ENCODE results near the gene DLX4.

DNA sequence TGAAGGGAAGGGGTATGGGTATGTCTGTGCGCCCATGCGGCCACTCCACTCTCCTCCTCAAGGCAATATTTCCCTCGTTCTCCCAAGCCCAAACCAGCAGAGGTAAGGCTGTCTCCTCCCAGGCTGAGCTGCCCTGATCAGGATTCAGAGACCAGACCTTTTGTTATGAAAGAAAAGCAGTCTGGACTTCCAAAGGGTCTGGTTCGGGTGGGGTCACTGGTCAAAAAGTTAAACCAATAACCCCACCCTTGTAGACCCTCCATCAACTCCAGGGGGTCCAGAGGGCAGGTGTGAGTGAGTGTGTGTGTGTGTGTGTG lies 5.7 kb upstream of the DLX4 start:
- TF ChIP-seq, protein P1, sequence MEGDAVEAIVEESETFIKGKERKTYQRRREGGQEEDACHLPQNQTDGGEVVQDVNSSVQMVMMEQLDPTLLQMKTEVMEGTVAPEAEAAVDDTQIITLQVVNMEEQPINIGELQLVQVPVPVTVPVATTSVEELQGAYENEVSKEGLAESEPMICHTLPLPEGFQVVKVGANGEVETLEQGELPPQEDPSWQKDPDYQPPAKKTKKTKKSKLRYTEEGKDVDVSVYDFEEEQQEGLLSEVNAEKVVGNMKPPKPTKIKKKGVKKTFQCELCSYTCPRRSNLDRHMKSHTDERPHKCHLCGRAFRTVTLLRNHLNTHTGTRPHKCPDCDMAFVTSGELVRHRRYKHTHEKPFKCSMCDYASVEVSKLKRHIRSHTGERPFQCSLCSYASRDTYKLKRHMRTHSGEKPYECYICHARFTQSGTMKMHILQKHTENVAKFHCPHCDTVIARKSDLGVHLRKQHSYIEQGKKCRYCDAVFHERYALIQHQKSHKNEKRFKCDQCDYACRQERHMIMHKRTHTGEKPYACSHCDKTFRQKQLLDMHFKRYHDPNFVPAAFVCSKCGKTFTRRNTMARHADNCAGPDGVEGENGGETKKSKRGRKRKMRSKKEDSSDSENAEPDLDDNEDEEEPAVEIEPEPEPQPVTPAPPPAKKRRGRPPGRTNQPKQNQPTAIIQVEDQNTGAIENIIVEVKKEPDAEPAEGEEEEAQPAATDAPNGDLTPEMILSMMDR (IDR thresholded peaks at IDR 0.05): no peak
- no peak for TF ChIP-seq POLR2A (IDR thresholded peaks at IDR 0.05)
- TF ChIP-seq EP300 (IDR thresholded peaks at IDR 0.05): no peak
